GM23338 (cell line): ENCODE measurements around the gene INTS14. TPM values are rescaled to one million over a fixed set of nuclear protein-coding genes. Genes with fewer than 3 reads are reported as not detected.

Source experiments
- ATAC-seq: fragments of 200-7000 bp; cut with Tn5 transposase; 3 replicates; pipeline ENCODE4 v1.9.1; 2020
- DNase-seq: peaks from one replicate; pipeline ENCODE4 v3.0.0-alpha.2; 2015; ENCODE audit warnings: low spot score
- H2AFZ ChIP-seq: fragments of 200-600 bp; sonication (generic); 2 replicates; pipeline ENCODE4 v1.8.0; 2016; ENCODE audit warnings: antibody characterized with exemption, mild to moderate bottlenecking, moderate library complexity
- H3F3A ChIP-seq: fragments of 200-600 bp; sonication (generic); replicated peaks from 2 replicates; pipeline ENCODE4 v1.8.0; 2017; ENCODE audit warnings: antibody characterized with exemption, mixed run types, low read depth
- H3K27ac ChIP-seq: fragments of 200-600 bp; sonication (generic); 2 replicates; pipeline ENCODE4 v1.6.1; 2016; ENCODE audit warnings: low read depth
- H3K27me3 ChIP-seq: fragments of 200-600 bp; sonication (generic); 2 replicates; pipeline ENCODE4 v1.8.0; 2016; ENCODE audit warnings: mild to moderate bottlenecking, mixed run types, moderate library complexity; ENCODE audit not compliant: insufficient read depth
- H3K36me3 ChIP-seq: fragments of 200-600 bp; sonication (generic); 2 replicates; pipeline ENCODE4 v1.8.0; 2016; ENCODE audit warnings: mild to moderate bottlenecking; ENCODE audit not compliant: insufficient read depth
- H3K4me1 ChIP-seq: fragments of 200-600 bp; sonication (generic); 2 replicates; pipeline ENCODE4 v1.8.0; 2016; ENCODE audit warnings: mild to moderate bottlenecking, moderate library complexity; ENCODE audit not compliant: insufficient read depth
- H3K4me2 ChIP-seq: fragments of 200-600 bp; sonication (generic); 2 replicates; pipeline ENCODE4 v1.7.1; 2017; ENCODE audit warnings: mixed run types
- H3K4me3 ChIP-seq: fragments of 200-600 bp; sonication (generic); 2 replicates; pipeline ENCODE4 v1.6.1; 2016; ENCODE audit warnings: mixed run types
- H3K79me2 ChIP-seq: fragments of 200-600 bp; sonication (generic); replicated peaks from 2 replicates; pipeline ENCODE4 v1.8.0; 2017; ENCODE audit warnings: mild to moderate bottlenecking; ENCODE audit not compliant: insufficient read depth
- H3K9me2 ChIP-seq: fragments of 200-600 bp; sonication (generic); 2 replicates; pipeline ENCODE4 v1.8.0; 2017; ENCODE audit not compliant: insufficient read depth
- H4K20me1 ChIP-seq: fragments of 200-600 bp; sonication (generic); replicated peaks from 2 replicates; pipeline ENCODE4 v1.8.0; 2017; ENCODE audit warnings: mild to moderate bottlenecking; ENCODE audit not compliant: insufficient read depth
- H3K27ac Mint-ChIP-seq: 2 replicates; pipeline ENCODE4 v1.8.0; 2020; ENCODE audit warnings: inconsistent platforms, mild to moderate bottlenecking, moderate library complexity, mixed read lengths
- H3K27me3 Mint-ChIP-seq: 3 replicates; pipeline ENCODE4 v1.8.0; 2022; ENCODE audit warnings: low read depth, mild to moderate bottlenecking, moderate library complexity, mixed read lengths, inconsistent platforms; ENCODE audit not compliant: insufficient read depth, poor library complexity
- H3K36me3 Mint-ChIP-seq: 3 replicates; pipeline ENCODE4 v1.8.0; 2021; ENCODE audit warnings: low read depth, mild to moderate bottlenecking, inconsistent platforms, moderate library complexity, mixed read lengths
- H3K4me1 Mint-ChIP-seq: 3 replicates; pipeline ENCODE4 v1.8.0; 2020; ENCODE audit warnings: mild to moderate bottlenecking, inconsistent platforms, mixed read lengths
- H3K4me3 Mint-ChIP-seq: 3 replicates; pipeline ENCODE4 v1.8.0; 2021; ENCODE audit warnings: moderate library complexity, mild to moderate bottlenecking, inconsistent platforms, mixed read lengths
- H3K9me3 Mint-ChIP-seq: 3 replicates; pipeline ENCODE4 v1.8.0; 2020; ENCODE audit warnings: moderate library complexity, mild to moderate bottlenecking, inconsistent platforms, mixed read lengths
- CREB1 ChIP-seq: fragments of 250-450 bp; sonication (Bioruptor Pico); IDR thresholded peaks from 2 replicates; pipeline ENCODE4 v1.5.0; 2020; ENCODE audit warnings: low read depth, mild to moderate bottlenecking, moderate library complexity
- EZH2 ChIP-seq: fragments of 200-600 bp; sonication (generic); IDR thresholded peaks from one replicate; pipeline ENCODE4 v1.8.0; 2017; ENCODE audit warnings: antibody characterized with exemption, mild to moderate bottlenecking, low read depth; ENCODE audit not compliant: unreplicated experiment
- JUNB ChIP-seq: IDR thresholded peaks from one replicate; pipeline ENCODE4 v1.6.1; 2016; ENCODE audit warnings: antibody characterized with exemption; ENCODE audit not compliant: unreplicated experiment
- NANOG ChIP-seq: IDR thresholded peaks from 2 replicates; pipeline ENCODE4 v1.6.1; 2016; ENCODE audit warnings: antibody characterized with exemption, borderline replicate concordance
- POLR2AphosphoS5 ChIP-seq: IDR thresholded peaks from 2 replicates; pipeline ENCODE4 v1.6.1; 2016; ENCODE audit warnings: antibody characterized with exemption, low read depth
- STAT1 ChIP-seq: IDR thresholded peaks from one replicate; pipeline ENCODE4 v1.6.1; 2016; ENCODE audit warnings: antibody characterized with exemption; ENCODE audit not compliant: unreplicated experiment
- ZNF331 ChIP-seq: fragments of 250-450 bp; sonication (Bioruptor Pico); IDR thresholded peaks from 2 replicates; pipeline ENCODE4 v1.5.0; 2020; ENCODE audit warnings: low read depth, mild to moderate bottlenecking, moderate library complexity
- polyA plus RNA-seq: library from polyadenylated mRNA; unstranded; fragments of >200 nt; fragmentation: Nextera tagmentation; extraction: Ambion mirVana; gene quantifications from 2 replicates; pipeline ENCODE4 v1.2.1, GENCODE V29; 2016
- total RNA-seq: library from RNA; depleted of rRNA; stranded (reverse); fragments of >200 nt; shearing (Covaris generic); gene quantifications from 2 replicates; pipeline ENCODE4 v1.2.3, GENCODE V29; 2014
- TF ChIP-seq, protein P1 (sequence below): IDR thresholded peaks from 2 replicates; pipeline ENCODE4 v1.6.1; 2016; ENCODE audit warnings: antibody characterized with exemption
- TF ChIP-seq, protein P2 (sequence below): IDR thresholded peaks from one replicate; pipeline ENCODE4 v1.6.1; 2018; ENCODE audit warnings: antibody characterized with exemption; ENCODE audit not compliant: unreplicated experiment
- TF ChIP-seq, protein P3 (sequence below), 2 experiments: fragments of 200-600 bp in 1 of 2; sonication (generic) in 1 of 2; conservative IDR thresholded peaks; 2 replicates each; pipeline versions ENCODE4 v1.5.1 to v1.6.1; 2016 to 2017; ENCODE audit warnings: antibody characterized with exemption in 2 of 2, low read depth in 2 of 2, mild to moderate bottlenecking in 2 of 2, moderate library complexity in 1 of 2

The INTS14 gene
- total and polyA plus RNA-seq, 2 experiments from 2014 or later, result 15.2 to 37.7 TPM

DNA sequence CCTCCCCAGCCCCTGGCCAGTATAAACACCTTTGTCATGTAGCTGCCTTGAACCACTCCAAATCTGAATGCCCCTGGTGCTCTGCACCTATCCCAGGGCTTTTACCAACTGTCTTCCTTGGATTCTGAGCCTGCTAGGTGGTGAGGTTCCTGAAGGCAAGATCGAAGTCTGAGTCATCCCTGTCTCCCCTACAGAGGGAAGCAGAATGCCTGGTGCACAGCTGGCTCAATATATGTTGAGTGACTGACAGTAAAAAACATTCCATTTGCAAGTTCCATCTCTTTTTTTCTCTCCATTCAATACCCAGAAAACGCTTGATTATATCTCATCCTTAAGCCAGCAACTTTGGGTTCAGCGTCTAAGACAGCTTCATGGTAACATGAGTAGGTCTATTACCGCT, 35.6 kb upstream of the INTS14 start:
- ATAC-seq, result no peak; the same call in 2 of the 3 replicates

DNA sequence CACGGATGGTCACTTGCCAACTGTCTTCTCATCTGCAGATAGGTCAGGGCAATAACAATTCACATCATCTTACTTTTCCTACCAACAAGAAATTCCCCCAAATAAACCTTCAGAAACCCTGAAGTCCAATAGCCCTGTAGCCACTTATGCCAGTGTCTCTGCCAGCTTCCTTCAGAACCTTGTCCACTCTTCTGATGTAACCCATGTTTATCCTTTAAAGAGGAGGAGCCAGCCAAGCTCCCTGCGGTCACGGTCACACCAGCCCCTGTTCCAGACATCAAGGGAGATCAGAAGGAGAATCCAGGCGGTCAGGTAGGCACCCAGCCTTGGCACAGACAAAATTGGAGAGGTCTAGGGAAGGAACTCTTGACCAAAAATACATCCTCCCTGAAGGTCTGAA, 34.5 kb upstream of the INTS14 start:
- no peaks in the 10 kb centered on the region for H3F3A ChIP-seq
- Mint-ChIP-seq H3K27ac (no peak overlapping the region), H3K4me3 (no peak overlapping the region), H3K9me3 (no peaks in the 10 kb centered on the region), H3K36me3 (no peaks in the 10 kb centered on the region), H3K27me3 (peaks cover 3% of the 10 kb centered on the region), H3K4me1 (peaks cover 6% of the 10 kb centered on the region)
- H4K20me1 ChIP-seq, result no peaks in the 10 kb centered on the region
- H2AFZ ChIP-seq, result no peak overlapping the region
- no peaks in the 10 kb centered on the region for H3K9me2 ChIP-seq
- no peak overlapping the region for H3K27ac ChIP-seq
- no peak overlapping the region for H3K4me2 ChIP-seq
- DNase-seq, result no peak
- H3K4me1 ChIP-seq, result peaks cover 4% of the 10 kb centered on the region; the same call in 1 of the 2 replicates
- no peaks in the 10 kb centered on the region for H3K79me2 ChIP-seq
- H3K36me3 ChIP-seq, result no peaks in the 10 kb centered on the region
- H3K27me3 ChIP-seq, result no peaks in the 10 kb centered on the region
- ATAC-seq, result no peak
- H3K4me3 ChIP-seq, result no peak overlapping the region
- TF ChIP-seq POLR2AphosphoS5 (no peak), EZH2 (no peak), ZNF331 (CRISPR knock-in tag) (no peak)
- TF ChIP-seq, protein P1, sequence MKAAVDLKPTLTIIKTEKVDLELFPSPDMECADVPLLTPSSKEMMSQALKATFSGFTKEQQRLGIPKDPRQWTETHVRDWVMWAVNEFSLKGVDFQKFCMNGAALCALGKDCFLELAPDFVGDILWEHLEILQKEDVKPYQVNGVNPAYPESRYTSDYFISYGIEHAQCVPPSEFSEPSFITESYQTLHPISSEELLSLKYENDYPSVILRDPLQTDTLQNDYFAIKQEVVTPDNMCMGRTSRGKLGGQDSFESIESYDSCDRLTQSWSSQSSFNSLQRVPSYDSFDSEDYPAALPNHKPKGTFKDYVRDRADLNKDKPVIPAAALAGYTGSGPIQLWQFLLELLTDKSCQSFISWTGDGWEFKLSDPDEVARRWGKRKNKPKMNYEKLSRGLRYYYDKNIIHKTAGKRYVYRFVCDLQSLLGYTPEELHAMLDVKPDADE, result no peak
- TF ChIP-seq, protein P2, sequence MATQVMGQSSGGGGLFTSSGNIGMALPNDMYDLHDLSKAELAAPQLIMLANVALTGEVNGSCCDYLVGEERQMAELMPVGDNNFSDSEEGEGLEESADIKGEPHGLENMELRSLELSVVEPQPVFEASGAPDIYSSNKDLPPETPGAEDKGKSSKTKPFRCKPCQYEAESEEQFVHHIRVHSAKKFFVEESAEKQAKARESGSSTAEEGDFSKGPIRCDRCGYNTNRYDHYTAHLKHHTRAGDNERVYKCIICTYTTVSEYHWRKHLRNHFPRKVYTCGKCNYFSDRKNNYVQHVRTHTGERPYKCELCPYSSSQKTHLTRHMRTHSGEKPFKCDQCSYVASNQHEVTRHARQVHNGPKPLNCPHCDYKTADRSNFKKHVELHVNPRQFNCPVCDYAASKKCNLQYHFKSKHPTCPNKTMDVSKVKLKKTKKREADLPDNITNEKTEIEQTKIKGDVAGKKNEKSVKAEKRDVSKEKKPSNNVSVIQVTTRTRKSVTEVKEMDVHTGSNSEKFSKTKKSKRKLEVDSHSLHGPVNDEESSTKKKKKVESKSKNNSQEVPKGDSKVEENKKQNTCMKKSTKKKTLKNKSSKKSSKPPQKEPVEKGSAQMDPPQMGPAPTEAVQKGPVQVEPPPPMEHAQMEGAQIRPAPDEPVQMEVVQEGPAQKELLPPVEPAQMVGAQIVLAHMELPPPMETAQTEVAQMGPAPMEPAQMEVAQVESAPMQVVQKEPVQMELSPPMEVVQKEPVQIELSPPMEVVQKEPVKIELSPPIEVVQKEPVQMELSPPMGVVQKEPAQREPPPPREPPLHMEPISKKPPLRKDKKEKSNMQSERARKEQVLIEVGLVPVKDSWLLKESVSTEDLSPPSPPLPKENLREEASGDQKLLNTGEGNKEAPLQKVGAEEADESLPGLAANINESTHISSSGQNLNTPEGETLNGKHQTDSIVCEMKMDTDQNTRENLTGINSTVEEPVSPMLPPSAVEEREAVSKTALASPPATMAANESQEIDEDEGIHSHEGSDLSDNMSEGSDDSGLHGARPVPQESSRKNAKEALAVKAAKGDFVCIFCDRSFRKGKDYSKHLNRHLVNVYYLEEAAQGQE, result no peak
- TF ChIP-seq, protein P3, sequence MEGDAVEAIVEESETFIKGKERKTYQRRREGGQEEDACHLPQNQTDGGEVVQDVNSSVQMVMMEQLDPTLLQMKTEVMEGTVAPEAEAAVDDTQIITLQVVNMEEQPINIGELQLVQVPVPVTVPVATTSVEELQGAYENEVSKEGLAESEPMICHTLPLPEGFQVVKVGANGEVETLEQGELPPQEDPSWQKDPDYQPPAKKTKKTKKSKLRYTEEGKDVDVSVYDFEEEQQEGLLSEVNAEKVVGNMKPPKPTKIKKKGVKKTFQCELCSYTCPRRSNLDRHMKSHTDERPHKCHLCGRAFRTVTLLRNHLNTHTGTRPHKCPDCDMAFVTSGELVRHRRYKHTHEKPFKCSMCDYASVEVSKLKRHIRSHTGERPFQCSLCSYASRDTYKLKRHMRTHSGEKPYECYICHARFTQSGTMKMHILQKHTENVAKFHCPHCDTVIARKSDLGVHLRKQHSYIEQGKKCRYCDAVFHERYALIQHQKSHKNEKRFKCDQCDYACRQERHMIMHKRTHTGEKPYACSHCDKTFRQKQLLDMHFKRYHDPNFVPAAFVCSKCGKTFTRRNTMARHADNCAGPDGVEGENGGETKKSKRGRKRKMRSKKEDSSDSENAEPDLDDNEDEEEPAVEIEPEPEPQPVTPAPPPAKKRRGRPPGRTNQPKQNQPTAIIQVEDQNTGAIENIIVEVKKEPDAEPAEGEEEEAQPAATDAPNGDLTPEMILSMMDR (conservative IDR thresholded peaks at IDR 0.05; ENCODE audit: low read depth in 2 of 2), result no peak

More for the DNA sequence above, 35.6 kb upstream of the INTS14 start:
- peaks cover 6% of the 10 kb centered on the region; the same call in 2 of the 3 replicates for H3K4me1 Mint-ChIP-seq
- H3K36me3 Mint-ChIP-seq, result no peaks in the 10 kb centered on the region
- no peaks in the 10 kb centered on the region for H3K79me2 ChIP-seq
- no peak for TF ChIP-seq NANOG
- TF ChIP-seq JUNB, result no peak
- TF ChIP-seq, protein P1, result no peak
- no peak for TF ChIP-seq STAT1
- TF ChIP-seq POLR2AphosphoS5, result no peak
- TF ChIP-seq CREB1, result no peak
- no peak overlapping the region for H3K27ac ChIP-seq
- no peak for DNase-seq
- H3K27ac Mint-ChIP-seq, result no peak overlapping the region
- peaks cover 4% of the 10 kb centered on the region; the same call in 1 of the 2 replicates for H3K4me1 ChIP-seq
- H4K20me1 ChIP-seq, result no peaks in the 10 kb centered on the region
- no peak overlapping the region for H3K4me3 ChIP-seq
- H3K27me3 Mint-ChIP-seq, result peaks cover 3% of the 10 kb centered on the region
- no peak overlapping the region for H3K4me2 ChIP-seq
- H3K27me3 ChIP-seq, result no peaks in the 10 kb centered on the region
- no peaks in the 10 kb centered on the region for H3K9me3 Mint-ChIP-seq
- no peaks in the 10 kb centered on the region for H3K36me3 ChIP-seq
- no peak overlapping the region for H2AFZ ChIP-seq
- H3K4me3 Mint-ChIP-seq, result no peak overlapping the region
- no peaks in the 10 kb centered on the region for H3K9me2 ChIP-seq
- H3F3A ChIP-seq, result no peaks in the 10 kb centered on the region
